Activated CD4-positive, alpha-beta T cell treated with anti-CD3 and anti-CD28 coated beads for 1 hour (primary cell): ENCODE data around the gene OLIG2.

ENCODE experiments used
- DNase-seq: peaks from one replicate; pipeline ENCODE4 v3.0.0-alpha.2; 2020

OLIG2 gene

GRCh38 chr21:33025489-33026442 lies at the start of gene OLIG2:
OLIG2 (plus strand) TSS chr21:33025935; CDS start chr21:33026863, 928 bp downstream.
- no peak for DNase-seq

- no peak for DNase-seq
Measured at GRCh38 chr21:32976791-32977190, 48.9 kb upstream of the OLIG2 start.

- DNase-seq, result no peak
Measured at GRCh38 chr21:32977216-32977615, 48.5 kb upstream of the OLIG2 start.

- DNase-seq, result no peak
Measured at GRCh38 chr21:32978331-32979270, 47.1 kb upstream of the OLIG2 start.

- no peak for DNase-seq
Measured at GRCh38 chr21:32979598-32980268, 46.0 kb upstream of the OLIG2 start.

- DNase-seq, result no peak
Measured at GRCh38 chr21:32981096-32981495, 44.6 kb upstream of the OLIG2 start.

GRCh38 chr21:32990666-32991065 lies 35.1 kb upstream of the OLIG2 start:
- DNase-seq, result no peak

- no peak for DNase-seq
Measured at GRCh38 chr21:32991361-32991760, 34.4 kb upstream of the OLIG2 start.

- DNase-seq, result no peak
Measured at GRCh38 chr21:32993894-32994293, 31.8 kb upstream of the OLIG2 start.

GRCh38 chr21:32994305-32994704 lies 31.4 kb upstream of the OLIG2 start:
- DNase-seq, result no peak

GRCh38 chr21:33007747-33008146 lies 18.0 kb upstream of the OLIG2 start:
- no peak for DNase-seq

GRCh38 chr21:33008333-33009051 lies 17.2 kb upstream of the OLIG2 start:
- DNase-seq, result no peak

- DNase-seq, result no peak
Measured at GRCh38 chr21:33010931-33011330, 14.8 kb upstream of the OLIG2 start.

GRCh38 chr21:33011462-33011861 lies 14.3 kb upstream of the OLIG2 start:
- DNase-seq, result no peak

- DNase-seq, result no peak
Measured at GRCh38 chr21:33013626-33014025, 12.1 kb upstream of the OLIG2 start.

- DNase-seq, result no peak
Measured at GRCh38 chr21:33014331-33014730, 11.4 kb upstream of the OLIG2 start.

GRCh38 chr21:33015096-33015495 lies 10.6 kb upstream of the OLIG2 start:
- no peak for DNase-seq

- no peak for DNase-seq
Measured at GRCh38 chr21:33015756-33016155, 10.0 kb upstream of the OLIG2 start.

- no peak for DNase-seq
Measured at GRCh38 chr21:33018707-33019465, 6.8 kb upstream of the OLIG2 start.

GRCh38 chr21:33019516-33019884 lies 6.2 kb upstream of the OLIG2 start:
- no peak for DNase-seq

- DNase-seq, result no peak
Measured at GRCh38 chr21:33019885-33020557, 5.7 kb upstream of the OLIG2 start.
